DND-41 (cell line): ENCODE results near the gene TMEM14A.

Experiments
- CTCF ChIP-seq: IDR thresholded peaks from 2 replicates; pipeline ENCODE4 v1.5.1; 2012; ENCODE audit warnings: borderline replicate concordance, low read length, moderate library complexity, mild to moderate bottlenecking; ENCODE audit not compliant: poor library complexity, severe bottlenecking; ENCODE audit errors: extremely low read depth
- EZH2 ChIP-seq: IDR thresholded peaks from 3 replicates; pipeline ENCODE4 v1.6.1; 2012; ENCODE audit warnings: borderline replicate concordance, low read depth, mild to moderate bottlenecking, moderate library complexity, low read length, inconsistent platforms; ENCODE audit not compliant: severe bottlenecking

GRCh38 chr6:52632011-52632410 is 38.9 kb upstream of the TMEM14A start:
- TF ChIP-seq EZH2 (no peak), CTCF (no peak)
